GM12878 (cell line): ENCODE data around the gene ZNF576. TPM values are rescaled to one million over a fixed set of nuclear protein-coding genes. Genes with fewer than 3 reads are reported as not detected.
A peak's percentile ranks its signal among the peaks of the same experiment; 100 is the strongest.

Source experiments
- ATAC-seq: fragments of 200-7000 bp; cut with Tn5 transposase; 3 replicates; pipeline ENCODE4 v1.9.1; 2020; ENCODE audit warnings: mild to moderate bottlenecking, moderate library complexity
- BruUV-seq: library from RNA; stranded (reverse); fragments of 400-500 nt; replicated peaks from 2 replicates; lab custom pipeline; 2021; lab: Mats Ljungman, UMichigan
- CTCF ChIA-PET: fragments of 300-600 bp; sonication (Branson Sonifier 250); formaldehyde crosslinking; extraction: SDS; loops from one replicate; lab custom pipeline; 2021; ENCODE audit warnings: inconsistent platforms; lab: Yijun Ruan, JAX
- POLR2A ChIA-PET: fragments of 350-600 bp; formaldehyde crosslinking; extraction: SDS; loops from one replicate; lab custom pipeline; 2021; ENCODE audit warnings: inconsistent platforms; lab: Charles Lee
- RAD21 ChIA-PET: fragments of 300-600 bp; sonication (Branson Sonifier 250); formaldehyde crosslinking; loops from one replicate; lab custom pipeline; 2023; ENCODE audit warnings: antibody characterized with exemption; ENCODE audit not compliant: unreplicated experiment; lab: Charles Lee
- SMC1A ChIA-PET: fragments of 300-600 bp; sonication (Branson Sonifier 250); formaldehyde crosslinking; loops from one replicate; lab custom pipeline; 2023; ENCODE audit not compliant: unreplicated experiment, uncharacterized antibody; lab: Charles Lee
- DNase-seq: peaks from one replicate; pipeline ENCODE4 v3.0.0-alpha.2; 2011; ENCODE audit warnings: low read depth, low spot score
- FAIRE-seq: peaks from 3 replicates; lab custom pipeline; 2011; peaks lifted over from hg19 to GRCh38; lab: Jason Lieb, UNC
- H2AFZ ChIP-seq: 2 replicates; pipeline ENCODE4 v1.6.0; 2011; ENCODE audit warnings: low read depth, low read length, control low read depth; ENCODE audit not compliant: control insufficient read depth
- H3K27ac ChIP-seq: 2 replicates; pipeline ENCODE4 v1.5.1; 2011; ENCODE audit warnings: control low read depth; ENCODE audit not compliant: control insufficient read depth, insufficient read depth
- H3K27me3 ChIP-seq, 2 experiments: replicated peaks in 1 of 2; 2 replicates each; pipeline versions ENCODE4 v1.6.0 to v1.6.1; 2011; ENCODE audit warnings: low read length in 1 of 2; ENCODE audit not compliant: control insufficient read depth in 2 of 2, insufficient read depth in 2 of 2
- H3K36me3 ChIP-seq, 2 experiments: 2 replicates each; pipeline ENCODE4 v1.5.1; 2011; ENCODE audit warnings: low read length in 1 of 2; ENCODE audit not compliant: control insufficient read depth in 2 of 2, insufficient read depth in 2 of 2
- H3K4me1 ChIP-seq: 2 replicates; pipeline ENCODE4 v1.6.1; 2011; ENCODE audit warnings: mild to moderate bottlenecking, low read length, moderate library complexity, mixed read lengths; ENCODE audit not compliant: control insufficient read depth, insufficient read depth
- H3K4me2 ChIP-seq: 2 replicates; pipeline ENCODE4 v1.6.0; 2011; ENCODE audit warnings: control low read depth; ENCODE audit not compliant: control insufficient read depth, insufficient read depth
- H3K4me3 ChIP-seq: fragments of 200-600 bp; sonication (generic); 2 replicates; pipeline ENCODE4 v1.5.1; 2016
- H3K79me2 ChIP-seq: 2 replicates; pipeline ENCODE4 v1.6.0; 2011; ENCODE audit warnings: low read length; ENCODE audit not compliant: control insufficient read depth, insufficient read depth
- H3K9ac ChIP-seq: 2 replicates; pipeline ENCODE4 v1.8.0; 2011; ENCODE audit warnings: low read length, control low read depth, mixed read lengths; ENCODE audit not compliant: control insufficient read depth, insufficient read depth
- H3K9me3 ChIP-seq: replicated peaks from 3 replicates; pipeline ENCODE4 v1.5.1; 2011; ENCODE audit warnings: mild to moderate bottlenecking, low read length; ENCODE audit not compliant: control insufficient read depth, insufficient read depth
- H4K20me1 ChIP-seq: 2 replicates; pipeline ENCODE4 v1.6.0; 2011; ENCODE audit not compliant: control insufficient read depth, insufficient read depth
- IKZF2 ChIP-seq, 2 experiments: fragments of 450-650 bp; IDR thresholded peaks; 2 replicates each; pipeline ENCODE4 v1.6.1; 2017; ENCODE audit warnings: mild to moderate bottlenecking in 2 of 2, moderate library complexity in 2 of 2
- MTA3 ChIP-seq: IDR thresholded peaks from 2 replicates; pipeline ENCODE4 v1.6.1; 2012; ENCODE audit warnings: low read length, inconsistent platforms, borderline replicate concordance
- MYB ChIP-seq: fragments of 150-350 bp; IDR thresholded peaks from 2 replicates; pipeline ENCODE4 v1.6.1; 2014; ENCODE audit warnings: mild to moderate bottlenecking, low read depth, low read length, borderline replicate concordance
- RAD21 ChIP-seq: IDR thresholded peaks from 2 replicates; pipeline ENCODE4 v1.6.1; 2011; ENCODE audit warnings: mild to moderate bottlenecking, low read depth, low read length, moderate library complexity; ENCODE audit not compliant: insufficient read depth
- SMAD1 ChIP-seq: fragments of 450-650 bp; IDR thresholded peaks from 2 replicates; pipeline ENCODE4 v1.6.1; 2018; ENCODE audit warnings: mild to moderate bottlenecking, low read depth; ENCODE audit not compliant: partially characterized antibody
- SMARCA5 ChIP-seq: fragments of 450-650 bp; IDR thresholded peaks from 2 replicates; pipeline ENCODE4 v1.6.1; 2017; ENCODE audit warnings: mild to moderate bottlenecking
- TARDBP ChIP-seq: IDR thresholded peaks from 2 replicates; pipeline ENCODE4 v1.6.1; 2016; ENCODE audit warnings: borderline replicate concordance
- ZNF217 ChIP-seq: fragments of 450-650 bp; IDR thresholded peaks from 2 replicates; pipeline ENCODE4 v1.6.1; 2017; ENCODE audit warnings: antibody characterized with exemption, mild to moderate bottlenecking
- ZNF622 ChIP-seq: fragments of 450-650 bp; IDR thresholded peaks from 2 replicates; pipeline ENCODE4 v1.6.1; 2017; ENCODE audit warnings: mild to moderate bottlenecking, inconsistent platforms
- WGBS: methylation state at CpG from one replicate; pipeline ENCODE4 v1.1.6; 2016; ENCODE audit warnings: low lambda C conversion rate; ENCODE audit not compliant: insufficient replicate concordance, insufficient coverage; ENCODE audit errors: missing lambda C conversion rate; 5-methylcytosine and 5-hydroxymethylcytosine counted together
- in situ Hi-C: fragments of 300-500 bp; cut with MboI; formaldehyde crosslinking; loops from 9 replicates; pipeline ENCODE4 v1.14.3; 2018; ENCODE audit warnings: mixed read lengths
- intact Hi-C: fragments of 100-400 bp; cut with micrococcal nuclease; formaldehyde crosslinking; loops from one replicate; pipeline ENCODE4 v1.14.2; 2022; ENCODE audit not compliant: unreplicated experiment
- polyA plus RNA-seq, 11 experiments: library from polyadenylated mRNA; depleted of rRNA in 4 of 11; unstranded in 6 of 11; stranded (reverse) in 5 of 11; fragments of >200 nt; fragmentation: Nextera tagmentation in 4 of 11; fragmentation: Illumina TruSeq in 1 of 11; extraction: Ambion mirVana in 4 of 11; extraction: Trizol in 1 of 11; gene quantifications; 1 replicate in 1 of 11; 2 replicates in 10 of 11; pipeline versions ENCODE4 v1.2.1 to v1.2.3, GENCODE V29; 2011 to 2016; ENCODE audit warnings: inconsistent platforms in 2 of 11, missing spikeins in 2 of 11, low read depth in 1 of 11
- total RNA-seq, 4 experiments: library from RNA; depleted of rRNA in 3 of 4; stranded (reverse); fragments of >200 nt in 3 of 4; fragmentation: Illumina TruSeq in 1 of 4; extraction: Trizol in 1 of 4; gene quantifications; 2 replicates each; pipeline versions ENCODE4 v1.2.1 to v1.2.3, GENCODE V29; 2013 to 2021
- TF ChIP-seq, protein P1 (sequence below): fragments of 450-650 bp; IDR thresholded peaks from 2 replicates; pipeline ENCODE4 v1.6.1; 2016; ENCODE audit warnings: mild to moderate bottlenecking
- TF ChIP-seq, protein P2 (sequence below): fragments of 450-650 bp; formaldehyde crosslinking; IDR thresholded peaks from 2 replicates; pipeline ENCODE4 v1.4.0; 2022; ENCODE audit warnings: mild to moderate bottlenecking, moderate library complexity

The ZNF576 gene
- total and polyA plus RNA-seq, 10 of the 15 experiments (the other 5 are each of a cell fraction or from before 2014, with no cell fraction given), result 7.4 to 29.8 (median 14.3) TPM

DNA sequence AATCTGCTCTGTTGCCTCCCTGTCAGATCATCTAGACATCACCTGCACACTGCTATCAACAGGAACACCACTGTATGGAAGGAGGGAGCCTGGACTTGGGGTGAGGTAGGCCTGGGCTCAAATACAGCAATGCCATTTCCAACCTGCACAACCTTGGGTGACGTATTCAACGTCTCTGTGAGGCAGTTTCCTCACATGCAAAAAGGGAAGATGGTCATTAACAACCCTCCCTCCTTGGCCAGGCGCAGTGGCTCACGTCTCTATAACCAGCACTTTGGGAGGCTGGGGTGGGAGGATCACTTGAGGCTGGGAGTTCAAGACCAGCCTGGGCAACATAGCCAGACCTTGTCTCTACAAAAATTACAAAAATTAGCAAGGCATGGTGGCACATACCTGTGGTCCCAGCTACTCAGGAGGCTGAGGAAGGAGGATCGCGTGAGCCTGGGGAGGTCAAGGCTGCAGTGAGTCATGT is 34.1 kb upstream of the ZNF576 start:
- no peaks in the 10 kb centered on the region for H3K27me3 ChIP-seq
- TF ChIP-seq MTA3, result no peak
- peak; percentile 20; the same call in 1 of the 2 replicates for TF ChIP-seq ZNF217
- TF ChIP-seq ZNF622, result no peak
- TF ChIP-seq TARDBP, result no peak
- peak; percentile 87 for TF ChIP-seq SMARCA5
- no peak for TF ChIP-seq IKZF2 (IDR thresholded peaks at IDR 0.05)
- TF ChIP-seq, protein P1, sequence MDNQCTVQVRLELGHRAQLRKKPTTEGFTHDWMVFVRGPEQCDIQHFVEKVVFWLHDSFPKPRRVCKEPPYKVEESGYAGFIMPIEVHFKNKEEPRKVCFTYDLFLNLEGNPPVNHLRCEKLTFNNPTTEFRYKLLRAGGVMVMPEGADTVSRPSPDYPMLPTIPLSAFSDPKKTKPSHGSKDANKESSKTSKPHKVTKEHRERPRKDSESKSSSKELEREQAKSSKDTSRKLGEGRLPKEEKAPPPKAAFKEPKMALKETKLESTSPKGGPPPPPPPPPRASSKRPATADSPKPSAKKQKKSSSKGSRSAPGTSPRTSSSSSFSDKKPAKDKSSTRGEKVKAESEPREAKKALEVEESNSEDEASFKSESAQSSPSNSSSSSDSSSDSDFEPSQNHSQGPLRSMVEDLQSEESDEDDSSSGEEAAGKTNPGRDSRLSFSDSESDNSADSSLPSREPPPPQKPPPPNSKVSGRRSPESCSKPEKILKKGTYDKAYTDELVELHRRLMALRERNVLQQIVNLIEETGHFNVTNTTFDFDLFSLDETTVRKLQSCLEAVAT, result no peak
- TF ChIP-seq RAD21, result no peak
- no peak for TF ChIP-seq SMAD1
- TF ChIP-seq, protein P2, sequence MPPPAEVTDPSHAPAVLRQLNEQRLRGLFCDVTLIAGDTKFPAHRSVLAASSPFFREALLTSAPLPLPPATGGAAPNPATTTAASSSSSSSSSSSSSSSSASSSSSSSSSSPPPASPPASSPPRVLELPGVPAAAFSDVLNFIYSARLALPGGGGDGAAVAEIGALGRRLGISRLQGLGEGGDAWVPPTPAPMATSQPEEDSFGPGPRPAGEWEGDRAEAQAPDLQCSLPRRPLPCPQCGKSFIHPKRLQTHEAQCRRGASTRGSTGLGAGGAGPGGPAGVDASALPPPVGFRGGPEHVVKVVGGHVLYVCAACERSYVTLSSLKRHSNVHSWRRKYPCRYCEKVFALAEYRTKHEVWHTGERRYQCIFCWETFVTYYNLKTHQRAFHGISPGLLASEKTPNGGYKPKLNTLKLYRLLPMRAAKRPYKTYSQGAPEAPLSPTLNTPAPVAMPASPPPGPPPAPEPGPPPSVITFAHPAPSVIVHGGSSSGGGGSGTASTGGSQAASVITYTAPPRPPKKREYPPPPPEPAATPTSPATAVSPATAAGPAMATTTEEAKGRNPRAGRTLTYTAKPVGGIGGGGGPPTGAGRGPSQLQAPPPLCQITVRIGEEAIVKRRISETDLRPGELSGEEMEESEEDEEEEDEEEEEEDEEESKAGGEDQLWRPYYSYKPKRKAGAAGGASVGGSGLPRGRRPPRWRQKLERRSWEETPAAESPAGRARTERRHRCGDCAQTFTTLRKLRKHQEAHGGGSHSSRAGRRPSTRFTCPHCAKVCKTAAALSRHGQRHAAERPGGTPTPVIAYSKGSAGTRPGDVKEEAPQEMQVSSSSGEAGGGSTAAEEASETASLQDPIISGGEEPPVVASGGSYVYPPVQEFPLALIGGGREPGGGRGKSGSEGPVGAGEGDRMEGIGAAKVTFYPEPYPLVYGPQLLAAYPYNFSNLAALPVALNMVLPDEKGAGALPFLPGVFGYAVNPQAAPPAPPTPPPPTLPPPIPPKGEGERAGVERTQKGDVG (CRISPR knock-in tag), result no peak
- no peak for TF ChIP-seq MYB
- WGBS, result 36% methylated on average over 6 of the region's 6 CpGs
- peak overlapping the region; percentile 34 for H3K4me2 ChIP-seq
- H3K36me3 ChIP-seq, result no peaks in the 10 kb centered on the region; a peak in 1 of 4 replicates
- H3K4me1 ChIP-seq, result peaks cover 12% of the 10 kb centered on the region
- H3K9me3 ChIP-seq, result no peaks in the 10 kb centered on the region
- ChIA-PET POLR2A (interaction anchor here (0.9 kb wide), 1 partner anchor 37 kb away, joined by 10 read pairs; no protein-coding TSS in a partner anchor), CTCF (interaction anchor here (0.6 to 2.3 kb wide), 3 partner anchors 32 to 163 kb away, joined by 3 to 13 read pairs (median 3); partner anchors contain the start of gene ZNF576), SMC1A (no interaction called here), RAD21 (interaction anchor here (1.8 kb wide), 1 partner anchor 32 kb away, joined by 11 read pairs; no protein-coding TSS in a partner anchor)
- H3K9ac ChIP-seq, result no peak overlapping the region
- H2AFZ ChIP-seq, result no peak overlapping the region; the same call in 1 of the 2 replicates
- H4K20me1 ChIP-seq, result no peaks in the 10 kb centered on the region
- intact Hi-C loops (no loop called here), in situ Hi-C loops (no loop called here)
- H3K27ac ChIP-seq, result peak overlapping the region; percentile 62
- FAIRE-seq, result no peak
- H3K79me2 ChIP-seq, result no peaks in the 10 kb centered on the region
- no peak overlapping the region for H3K4me3 ChIP-seq
- DNase-seq, result no peak
- no peak for ATAC-seq
- BruUV-seq, result no TSS peak
